HepG2 (cell line): ENCODE measurements around the gene CCDC170. TPM values are rescaled to one million over a fixed set of nuclear protein-coding genes. Genes with fewer than 3 reads are reported as not detected.

Source experiments
- KAT8 ChIP-seq: IDR thresholded peaks from 2 replicates; pipeline ENCODE4 v1.6.1; 2016; ENCODE audit warnings: missing genetic modification reagents, missing compliant biosample characterization
- MED13 ChIP-seq: sonication (generic); formaldehyde crosslinking; IDR thresholded peaks from 2 replicates; pipeline ENCODE4 v1.5.0; 2020; ENCODE audit warnings: missing genetic modification reagents
- MXD4 ChIP-seq: IDR thresholded peaks from 2 replicates; pipeline ENCODE4 v1.6.1; 2016; ENCODE audit warnings: mild to moderate bottlenecking, missing biosample characterization, missing genetic modification reagents
- NR2C2 ChIP-seq: sonication (generic); formaldehyde crosslinking; IDR thresholded peaks from 2 replicates; pipeline ENCODE4 v1.4.0; 2020; ENCODE audit warnings: missing genetic modification reagents, mild to moderate bottlenecking, moderate library complexity, borderline replicate concordance
- TMF1 ChIP-seq: sonication (generic); formaldehyde crosslinking; IDR thresholded peaks from 2 replicates; pipeline ENCODE4 v1.8.1; 2022; ENCODE audit warnings: low read depth, missing genetic modification reagents
- XBP1 ChIP-seq: sonication (generic); formaldehyde crosslinking; IDR thresholded peaks from 2 replicates; pipeline ENCODE4 v1.5.0; 2020; ENCODE audit warnings: missing genetic modification reagents
- ZBTB21 ChIP-seq: sonication (generic); formaldehyde crosslinking; IDR thresholded peaks from 2 replicates; pipeline ENCODE4 v1.4.0; 2020; ENCODE audit warnings: missing genetic modification reagents
- ZMYM2 ChIP-seq: sonication (generic); formaldehyde crosslinking; IDR thresholded peaks from 2 replicates; pipeline ENCODE4 v1.8.0; 2022; ENCODE audit warnings: mild to moderate bottlenecking, missing genetic modification reagents
- ZNF10 ChIP-seq: sonication (generic); formaldehyde crosslinking; IDR thresholded peaks from 2 replicates; pipeline ENCODE4 v1.4.0; 2020; ENCODE audit warnings: mild to moderate bottlenecking, low read depth, missing genetic modification reagents, borderline replicate concordance
- ZNF205 ChIP-seq: IDR thresholded peaks from 2 replicates; pipeline ENCODE4 v1.6.1; 2018; ENCODE audit warnings: missing biosample characterization, missing genetic modification reagents
- ZNF292 ChIP-seq: sonication (generic); formaldehyde crosslinking; IDR thresholded peaks from 2 replicates; pipeline ENCODE4 v1.8.1; 2022; ENCODE audit warnings: mild to moderate bottlenecking, low read depth, missing genetic modification reagents, borderline replicate concordance
- ZNF572 ChIP-seq: sonication (generic); formaldehyde crosslinking; IDR thresholded peaks from 2 replicates; pipeline ENCODE4 v1.5.1; 2020; ENCODE audit warnings: mild to moderate bottlenecking, missing genetic modification reagents
- ZNF879 ChIP-seq: sonication (generic); formaldehyde crosslinking; IDR thresholded peaks from 2 replicates; pipeline ENCODE4 v1.8.1; 2023; ENCODE audit warnings: missing genetic modification reagents
- ZSCAN12 ChIP-seq: sonication (generic); formaldehyde crosslinking; IDR thresholded peaks from 2 replicates; pipeline ENCODE4 v1.9.0; 2021; ENCODE audit warnings: mild to moderate bottlenecking, missing genetic modification reagents
- polyA plus RNA-seq, 8 experiments: library from polyadenylated mRNA; depleted of rRNA in 3 of 8; stranded (reverse) in 7 of 8; unstranded in 1 of 8; fragments of >200 nt; fragmentation: Illumina TruSeq in 4 of 8; extraction: Trizol in 4 of 8; gene quantifications; 2 replicates each; pipeline versions ENCODE4 v1.2.1 to v1.2.3, GENCODE V29; 2011 to 2016; ENCODE audit warnings: low read depth in 4 of 8, missing spikeins in 1 of 8, mixed read lengths in 1 of 8; ENCODE audit not compliant: insufficient read depth in 1 of 8
- total RNA-seq, 5 experiments: library from RNA; depleted of rRNA; stranded (reverse); fragments of >200 nt; fragmentation: Illumina TruSeq; extraction: Trizol; gene quantifications; 2 replicates each; pipeline ENCODE4 v1.2.3, GENCODE V29; 2016; ENCODE audit warnings: low read depth in 1 of 5
- TF ChIP-seq, protein P1 (sequence below): sonication (generic); formaldehyde crosslinking; IDR thresholded peaks from 2 replicates; pipeline ENCODE4 v1.5.1; 2020; ENCODE audit warnings: missing genetic modification reagents, mild to moderate bottlenecking, borderline replicate concordance
- TF ChIP-seq, protein P2 (sequence below): sonication (generic); formaldehyde crosslinking; IDR thresholded peaks from 2 replicates; pipeline ENCODE4 v1.5.0; 2020; ENCODE audit warnings: missing genetic modification reagents
- TF ChIP-seq, protein P3 (sequence below): sonication (generic); formaldehyde crosslinking; IDR thresholded peaks from 2 replicates; pipeline ENCODE4 v1.5.0; 2020; ENCODE audit warnings: missing genetic modification reagents, mild to moderate bottlenecking, borderline replicate concordance
- TF ChIP-seq, protein P4 (sequence below): sonication (generic); formaldehyde crosslinking; IDR thresholded peaks from 2 replicates; pipeline ENCODE4 v1.9.0; 2022; ENCODE audit warnings: low read depth, missing genetic modification reagents
- TF ChIP-seq, protein P5 (sequence below): sonication (generic); formaldehyde crosslinking; IDR thresholded peaks from 2 replicates; pipeline ENCODE4 v1.5.1; 2020; ENCODE audit warnings: missing genetic modification reagents, mild to moderate bottlenecking, borderline replicate concordance
- TF ChIP-seq, protein P6 (sequence below): IDR thresholded peaks from 2 replicates; pipeline ENCODE4 v1.6.1; 2016; ENCODE audit warnings: missing compliant biosample characterization, missing genetic modification reagents, borderline replicate concordance

CCDC170 gene
- total and polyA plus RNA-seq, 2 of the 13 experiments (the other 11 are each of a cell fraction or from before 2014, with no cell fraction given) = 0.90 to 5.1 TPM

DNA sequence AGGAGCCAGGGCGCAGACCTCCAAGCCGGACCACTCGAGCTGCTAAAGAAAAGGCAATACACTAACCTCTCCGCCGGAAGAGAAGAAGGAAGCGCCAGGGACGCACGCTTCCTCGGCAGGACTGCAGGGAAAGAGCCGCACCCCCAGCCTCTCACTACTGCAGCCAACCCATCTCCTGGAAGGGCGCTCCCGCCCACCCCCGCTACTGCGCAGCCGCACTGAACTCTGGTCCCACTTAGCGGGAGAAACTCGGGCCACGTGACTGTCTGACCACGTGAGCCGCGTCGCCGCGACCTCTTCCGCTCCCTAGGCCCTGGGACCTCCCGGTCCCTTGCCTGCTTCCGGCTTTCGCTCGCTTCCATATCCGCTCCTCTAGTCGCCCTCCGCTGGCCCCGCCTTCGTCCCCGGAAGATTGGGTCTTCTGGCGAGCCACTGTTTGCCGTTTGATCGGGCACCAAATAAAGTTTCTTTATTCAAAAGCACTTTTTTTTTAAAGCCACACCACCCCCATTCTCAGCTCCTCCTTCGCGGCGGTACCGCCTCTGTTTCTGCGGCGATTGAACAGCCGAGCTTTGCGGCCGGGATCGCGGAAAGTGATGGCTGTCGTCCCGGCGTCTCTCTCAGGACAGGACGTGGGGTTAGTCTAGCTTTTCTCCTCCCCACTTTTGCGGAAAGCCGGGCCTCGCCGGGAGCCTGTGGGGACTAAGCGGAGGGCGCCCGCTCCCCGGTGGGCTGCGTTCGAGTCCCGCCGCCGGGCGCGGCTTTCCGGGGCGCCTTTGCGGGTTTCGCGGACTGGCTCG is 41.7 kb upstream of the CCDC170 start, which contains the start of gene RMND1 (continued):
- TF ChIP-seq TMF1 (CRISPR knock-in tag) (peak; percentile 85), XBP1 (CRISPR knock-in tag) (peak; percentile 56; the same call in 1 of the 2 replicates), ZNF879 (CRISPR knock-in tag) (peak; percentile 48), ZNF10 (CRISPR knock-in tag) (no peak), ZNF292 (peak; percentile 67; the same call in 1 of the 2 replicates), ZNF205 (CRISPR knock-in tag) (peak; percentile 76), MXD4 (peak; percentile 98), ZNF572 (CRISPR knock-in tag) (peak; percentile 86; the same call in 1 of the 2 replicates), KAT8 (peak; percentile 100), ZSCAN12 (peak; percentile 87), ZBTB21 (CRISPR knock-in tag) (no peak), ZMYM2 (peak; percentile 82; the same call in 1 of the 2 replicates), MED13 (CRISPR knock-in tag) (peak; percentile 95), NR2C2 (CRISPR knock-in tag) (peak; percentile 97)
- TF ChIP-seq, protein P1, sequence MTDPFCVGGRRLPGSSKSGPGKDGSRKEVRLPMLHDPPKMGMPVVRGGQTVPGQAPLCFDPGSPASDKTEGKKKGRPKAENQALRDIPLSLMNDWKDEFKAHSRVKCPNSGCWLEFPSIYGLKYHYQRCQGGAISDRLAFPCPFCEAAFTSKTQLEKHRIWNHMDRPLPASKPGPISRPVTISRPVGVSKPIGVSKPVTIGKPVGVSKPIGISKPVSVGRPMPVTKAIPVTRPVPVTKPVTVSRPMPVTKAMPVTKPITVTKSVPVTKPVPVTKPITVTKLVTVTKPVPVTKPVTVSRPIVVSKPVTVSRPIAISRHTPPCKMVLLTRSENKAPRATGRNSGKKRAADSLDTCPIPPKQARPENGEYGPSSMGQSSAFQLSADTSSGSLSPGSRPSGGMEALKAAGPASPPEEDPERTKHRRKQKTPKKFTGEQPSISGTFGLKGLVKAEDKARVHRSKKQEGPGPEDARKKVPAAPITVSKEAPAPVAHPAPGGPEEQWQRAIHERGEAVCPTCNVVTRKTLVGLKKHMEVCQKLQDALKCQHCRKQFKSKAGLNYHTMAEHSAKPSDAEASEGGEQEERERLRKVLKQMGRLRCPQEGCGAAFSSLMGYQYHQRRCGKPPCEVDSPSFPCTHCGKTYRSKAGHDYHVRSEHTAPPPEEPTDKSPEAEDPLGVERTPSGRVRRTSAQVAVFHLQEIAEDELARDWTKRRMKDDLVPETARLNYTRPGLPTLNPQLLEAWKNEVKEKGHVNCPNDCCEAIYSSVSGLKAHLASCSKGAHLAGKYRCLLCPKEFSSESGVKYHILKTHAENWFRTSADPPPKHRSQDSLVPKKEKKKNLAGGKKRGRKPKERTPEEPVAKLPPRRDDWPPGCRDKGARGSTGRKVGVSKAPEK = no peak; the same call in 1 of the 2 replicates
- TF ChIP-seq, protein P2, sequence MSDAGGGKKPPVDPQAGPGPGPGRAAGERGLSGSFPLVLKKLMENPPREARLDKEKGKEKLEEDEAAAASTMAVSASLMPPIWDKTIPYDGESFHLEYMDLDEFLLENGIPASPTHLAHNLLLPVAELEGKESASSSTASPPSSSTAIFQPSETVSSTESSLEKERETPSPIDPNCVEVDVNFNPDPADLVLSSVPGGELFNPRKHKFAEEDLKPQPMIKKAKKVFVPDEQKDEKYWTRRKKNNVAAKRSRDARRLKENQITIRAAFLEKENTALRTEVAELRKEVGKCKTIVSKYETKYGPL (CRISPR knock-in tag) = peak; percentile 73
- TF ChIP-seq, protein P3, sequence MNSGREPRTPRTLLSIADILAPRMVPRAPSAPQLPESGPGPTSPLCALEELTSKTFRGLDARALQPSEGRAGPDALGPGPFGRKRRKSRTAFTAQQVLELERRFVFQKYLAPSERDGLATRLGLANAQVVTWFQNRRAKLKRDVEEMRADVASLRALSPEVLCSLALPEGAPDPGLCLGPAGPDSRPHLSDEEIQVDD (CRISPR knock-in tag) = no peak
- TF ChIP-seq, protein P4, sequence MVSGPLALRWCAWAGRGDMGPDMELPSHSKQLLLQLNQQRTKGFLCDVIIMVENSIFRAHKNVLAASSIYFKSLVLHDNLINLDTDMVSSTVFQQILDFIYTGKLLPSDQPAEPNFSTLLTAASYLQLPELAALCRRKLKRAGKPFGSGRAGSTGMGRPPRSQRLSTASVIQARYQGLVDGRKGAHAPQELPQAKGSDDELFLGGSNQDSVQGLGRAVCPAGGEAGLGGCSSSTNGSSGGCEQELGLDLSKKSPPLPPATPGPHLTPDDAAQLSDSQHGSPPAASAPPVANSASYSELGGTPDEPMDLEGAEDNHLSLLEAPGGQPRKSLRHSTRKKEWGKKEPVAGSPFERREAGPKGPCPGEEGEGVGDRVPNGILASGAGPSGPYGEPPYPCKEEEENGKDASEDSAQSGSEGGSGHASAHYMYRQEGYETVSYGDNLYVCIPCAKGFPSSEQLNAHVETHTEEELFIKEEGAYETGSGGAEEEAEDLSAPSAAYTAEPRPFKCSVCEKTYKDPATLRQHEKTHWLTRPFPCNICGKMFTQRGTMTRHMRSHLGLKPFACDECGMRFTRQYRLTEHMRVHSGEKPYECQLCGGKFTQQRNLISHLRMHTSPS (CRISPR knock-in tag) = no peak
- TF ChIP-seq, protein P5, sequence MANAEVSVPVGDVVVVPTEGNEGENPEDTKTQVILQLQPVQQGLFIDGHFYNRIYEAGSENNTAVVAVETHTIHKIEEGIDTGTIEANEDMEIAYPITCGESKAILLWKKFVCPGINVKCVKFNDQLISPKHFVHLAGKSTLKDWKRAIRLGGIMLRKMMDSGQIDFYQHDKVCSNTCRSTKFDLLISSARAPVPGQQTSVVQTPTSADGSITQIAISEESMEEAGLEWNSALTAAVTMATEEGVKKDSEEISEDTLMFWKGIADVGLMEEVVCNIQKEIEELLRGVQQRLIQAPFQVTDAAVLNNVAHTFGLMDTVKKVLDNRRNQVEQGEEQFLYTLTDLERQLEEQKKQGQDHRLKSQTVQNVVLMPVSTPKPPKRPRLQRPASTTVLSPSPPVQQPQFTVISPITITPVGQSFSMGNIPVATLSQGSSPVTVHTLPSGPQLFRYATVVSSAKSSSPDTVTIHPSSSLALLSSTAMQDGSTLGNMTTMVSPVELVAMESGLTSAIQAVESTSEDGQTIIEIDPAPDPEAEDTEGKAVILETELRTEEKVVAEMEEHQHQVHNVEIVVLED (CRISPR knock-in tag) = peak; percentile 94
- TF ChIP-seq, protein P6, sequence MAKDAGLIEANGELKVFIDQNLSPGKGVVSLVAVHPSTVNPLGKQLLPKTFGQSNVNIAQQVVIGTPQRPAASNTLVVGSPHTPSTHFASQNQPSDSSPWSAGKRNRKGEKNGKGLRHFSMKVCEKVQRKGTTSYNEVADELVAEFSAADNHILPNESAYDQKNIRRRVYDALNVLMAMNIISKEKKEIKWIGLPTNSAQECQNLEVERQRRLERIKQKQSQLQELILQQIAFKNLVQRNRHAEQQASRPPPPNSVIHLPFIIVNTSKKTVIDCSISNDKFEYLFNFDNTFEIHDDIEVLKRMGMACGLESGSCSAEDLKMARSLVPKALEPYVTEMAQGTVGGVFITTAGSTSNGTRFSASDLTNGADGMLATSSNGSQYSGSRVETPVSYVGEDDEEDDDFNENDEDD (CRISPR knock-in tag) = peak; percentile 99
